Activated CD8-positive, alpha-beta T cell treated with anti-CD3 and anti-CD28 coated beads, Interleukin-2, amount 10 ng/mL, durations not matched to agents 7 days and 5 days (primary cell): ENCODE measurements around the gene CASP2. TPM values are rescaled to one million over a fixed set of nuclear protein-coding genes. Genes with fewer than 3 reads are reported as not detected.
"Not testable (repeated sequence)": the region's sequence is repeated elsewhere in the genome, so short reads cannot be mapped to it uniquely, and the experiment has no call there.

Experiments used
- ATAC-seq: fragments of 150-1000 bp; cut with Tn5 transposase; one replicate; pipeline ENCODE4 v1.10.0; 2021; ENCODE audit warnings: moderate library complexity
- CTCF ChIA-PET: fragments of 350-600 bp; sonication (Branson Sonifier 250); formaldehyde crosslinking; loops from one replicate; lab custom pipeline; 2021; ENCODE audit warnings: antibody characterized with exemption; lab: Charles Lee
- POLR2A ChIA-PET: fragments of 350-600 bp; sonication (Branson Sonifier 250); formaldehyde crosslinking; loops from one replicate; lab custom pipeline; 2021; ENCODE audit warnings: antibody characterized with exemption; lab: Charles Lee
- DNase-seq: peaks from one replicate; pipeline ENCODE4 v3.0.0-alpha.2; 2020
- H3K27ac Mint-ChIP-seq: one replicate; pipeline ENCODE4 v1.8.0; 2021; ENCODE audit warnings: mild to moderate bottlenecking, mixed read lengths
- H3K27me3 Mint-ChIP-seq: one replicate; pipeline ENCODE4 v1.8.0; 2021; ENCODE audit warnings: low read depth, mixed read lengths
- H3K36me3 Mint-ChIP-seq: one replicate; pipeline ENCODE4 v1.8.0; 2021; ENCODE audit warnings: low read depth, mixed read lengths
- H3K4me1 Mint-ChIP-seq: one replicate; pipeline ENCODE4 v1.8.0; 2021; ENCODE audit warnings: low read depth, mixed read lengths
- H3K4me3 Mint-ChIP-seq: one replicate; pipeline ENCODE4 v1.8.0; 2021; ENCODE audit warnings: mild to moderate bottlenecking, mixed read lengths
- H3K9me3 Mint-ChIP-seq: one replicate; pipeline ENCODE4 v1.8.0; 2022; ENCODE audit warnings: mixed read lengths; ENCODE audit not compliant: insufficient read depth
- total RNA-seq, 2 experiments: library from RNA; stranded (reverse); gene quantifications; one replicate each; pipeline ENCODE4 v1.2.3, GENCODE V29; 2021

Gene CASP2
- total RNA-seq, 2 experiments from 2014 or later: 111 to 115 TPM

GRCh38 chr7:143282124-143282523 is 6.0 kb upstream of the CASP2 start:
- DNase-seq (no peak), ATAC-seq (no peak)
- peaks cover 4% of the 10 kb centered on the region for H3K9me3 Mint-ChIP-seq
- peaks cover 6% of the 10 kb centered on the region for H3K36me3 Mint-ChIP-seq
- CTCF ChIA-PET: interaction anchor here (1.0 to 3.3 kb wide), 7 partner anchors 17 to 98 kb away, joined by 3 to 36 read pairs (median 4); partner anchors contain the start of gene GSTK1
- no peaks in the 10 kb centered on the region for H3K27me3 Mint-ChIP-seq
- H3K27ac Mint-ChIP-seq: no peak overlapping the region
- POLR2A ChIA-PET: no interaction called here
- peaks cover 51% of the 10 kb centered on the region for H3K4me1 Mint-ChIP-seq
- no peak overlapping the region for H3K4me3 Mint-ChIP-seq

- POLR2A ChIA-PET: interaction anchor here (1.9 kb wide), 1 partner anchor 20 kb away, joined by 4 read pairs; the partner anchor contains the start of gene GSTK1
- DNase-seq: no peak
- no peaks in the 10 kb centered on the region for H3K27me3 Mint-ChIP-seq
- CTCF ChIA-PET: interaction anchor here (1.0 to 1.9 kb wide), 7 partner anchors 16 to 97 kb away, joined by 3 to 16 read pairs (median 4); partner anchors contain the start of gene GSTK1
- peaks cover 12% of the 10 kb centered on the region for H3K9me3 Mint-ChIP-seq
- peaks cover 61% of the 10 kb centered on the region for H3K4me1 Mint-ChIP-seq
- H3K4me3 Mint-ChIP-seq: no peak overlapping the region
- H3K36me3 Mint-ChIP-seq: peaks cover 12% of the 10 kb centered on the region
- peak overlapping the region; percentile 43 for H3K27ac Mint-ChIP-seq
- ATAC-seq: no peak
Measured at GRCh38 chr7:143283381-143283780, 4.8 kb upstream of the CASP2 start.

GRCh38 chr7:143284591-143285469 is 3.3 kb upstream of the CASP2 start, which contains the start of gene TMEM139:
TSS of gene TMEM139 (plus strand) at chr7:143284958. CDS start at chr7:143285958, 1,000 bp downstream.
- CTCF ChIA-PET: interaction anchor here (1.2 to 1.9 kb wide), 2 partner anchors 14 to 44 kb away, joined by 9 to 16 read pairs; no protein-coding TSS in a partner anchor
- ATAC-seq (no peak), DNase-seq (no peak)
- H3K4me1 Mint-ChIP-seq: peaks cover 56% of the 10 kb centered on the region
- peak within 1 kb of the TSS; percentile 43 for H3K27ac Mint-ChIP-seq
- H3K27me3 Mint-ChIP-seq: no peaks in the 10 kb centered on the region
- peaks cover 24% of the 10 kb centered on the region for H3K36me3 Mint-ChIP-seq
- H3K4me3 Mint-ChIP-seq: no peak within 1 kb of the TSS
- peaks cover 12% of the 10 kb centered on the region for H3K9me3 Mint-ChIP-seq
- POLR2A ChIA-PET: interaction anchor here (1.9 kb wide), 1 partner anchor 21 kb away, joined by 4 read pairs; the partner anchor contains the start of gene GSTK1

GRCh38 chr7:143285470-143285778 is 2.7 kb upstream of the CASP2 start:
- ATAC-seq: no peak
- Mint-ChIP-seq H3K27me3 (no peaks in the 10 kb centered on the region), H3K36me3 (peaks cover 29% of the 10 kb centered on the region), H3K27ac (no peak overlapping the region), H3K4me1 (peaks cover 55% of the 10 kb centered on the region), H3K4me3 (no peak overlapping the region), H3K9me3 (peaks cover 12% of the 10 kb centered on the region)
- no peak for DNase-seq
- ChIA-PET POLR2A (no interaction called here), CTCF (no interaction called here)

- no peak overlapping the region for H3K27ac Mint-ChIP-seq
- POLR2A ChIA-PET: interaction anchor here (1.0 to 2.7 kb wide), 2 partner anchors 23 to 30 kb away, joined by 4 to 8 read pairs; partner anchors contain the start of gene GSTK1
- CTCF ChIA-PET: interaction anchor here (1.2 to 2.5 kb wide), 3 partner anchors 13 to 45 kb away, joined by 3 to 29 read pairs (median 13); partner anchors contain the start of gene GSTK1
- no peaks in the 10 kb centered on the region for H3K27me3 Mint-ChIP-seq
- H3K4me1 Mint-ChIP-seq: peaks cover 54% of the 10 kb centered on the region
- H3K36me3 Mint-ChIP-seq: peaks cover 34% of the 10 kb centered on the region
- ATAC-seq: no peak
- no peak overlapping the region for H3K4me3 Mint-ChIP-seq
- peaks cover 12% of the 10 kb centered on the region for H3K9me3 Mint-ChIP-seq
- DNase-seq: no peak
Measured at GRCh38 chr7:143285806-143286521, 2.2 kb upstream of the CASP2 start.

- Mint-ChIP-seq H3K4me1 (peaks cover 58% of the 10 kb centered on the region), H3K36me3 (peaks cover 39% of the 10 kb centered on the region), H3K4me3 (no peak overlapping the region), H3K9me3 (peaks cover 12% of the 10 kb centered on the region), H3K27ac (peak overlapping the region; percentile 39), H3K27me3 (no peaks in the 10 kb centered on the region)
- ChIA-PET POLR2A (interaction anchor here (0.6 to 2.7 kb wide), 4 partner anchors 23 to 47 kb away, joined by 3 to 8 read pairs (median 4); partner anchors contain the start of gene GSTK1), CTCF (interaction anchor here (1.1 to 2.5 kb wide), 4 partner anchors 13 to 129 kb away, joined by 3 to 29 read pairs (median 8); partner anchors contain the start of gene GSTK1)
- ATAC-seq: no peak
- no peak for DNase-seq
Measured at GRCh38 chr7:143286522-143286890, 1.6 kb upstream of the CASP2 start.

- H3K27ac Mint-ChIP-seq: peak overlapping the region; percentile 94
- peak overlapping the region; percentile 93 for H3K4me3 Mint-ChIP-seq
- peaks cover 46% of the 10 kb centered on the region for H3K36me3 Mint-ChIP-seq
- DNase-seq (no peak), ATAC-seq (no peak)
- ChIA-PET POLR2A (interaction anchor here (0.6 to 2.7 kb wide), 14 partner anchors 8 to 120 kb away, joined by 3 to 17 read pairs (median 5); partner anchors contain the start of gene GSTK1), CTCF (interaction anchor here (1.0 to 2.5 kb wide), 13 partner anchors 8 to 128 kb away, joined by 3 to 29 read pairs (median 5); partner anchors contain the start of gene GSTK1)
- H3K9me3 Mint-ChIP-seq: peaks cover 12% of the 10 kb centered on the region
- no peaks in the 10 kb centered on the region for H3K27me3 Mint-ChIP-seq
- H3K4me1 Mint-ChIP-seq: peaks cover 56% of the 10 kb centered on the region
Measured at GRCh38 chr7:143287339-143287934, 714 bp upstream of the CASP2 start.

- H3K36me3 Mint-ChIP-seq: peaks cover 57% of the 10 kb centered on the region
- CTCF ChIA-PET: interaction anchor here (1.2 to 2.5 kb wide), 4 partner anchors 8 to 48 kb away, joined by 4 to 29 read pairs (median 12); no protein-coding TSS in a partner anchor
- DNase-seq (no peak), ATAC-seq (no peak)
- peaks cover 12% of the 10 kb centered on the region for H3K9me3 Mint-ChIP-seq
- H3K4me1 Mint-ChIP-seq: peaks cover 55% of the 10 kb centered on the region
- peak overlapping the region; percentile 93 for H3K4me3 Mint-ChIP-seq
- POLR2A ChIA-PET: interaction anchor here (0.6 to 2.7 kb wide), 11 partner anchors 11 to 1548 kb away, joined by 3 to 17 read pairs (median 6); partner anchors contain the start of gene GSTK1
- no peaks in the 10 kb centered on the region for H3K27me3 Mint-ChIP-seq
- peak overlapping the region; percentile 86 for H3K27ac Mint-ChIP-seq
Measured at GRCh38 chr7:143288836-143289235, 685 bp downstream of the CASP2 start.

GRCh38 chr7:143289421-143289820 is 1.3 kb downstream of the CASP2 start:
- ChIA-PET POLR2A (interaction anchor here (0.8 to 1.4 kb wide), 3 partner anchors 10 to 26 kb away, joined by 3 to 6 read pairs (median 4); partner anchors contain the start of gene GSTK1), CTCF (interaction anchor here (0.6 to 13.9 kb wide), 7 partner anchors 10 to 86 kb away, joined by 3 to 274 read pairs (median 3); no protein-coding TSS in a partner anchor)
- DNase-seq (no peak), ATAC-seq (no peak)
- Mint-ChIP-seq H3K27ac (peak overlapping the region; percentile 86), H3K27me3 (no peaks in the 10 kb centered on the region), H3K36me3 (peaks cover 63% of the 10 kb centered on the region), H3K4me1 (peaks cover 55% of the 10 kb centered on the region), H3K9me3 (peaks cover 12% of the 10 kb centered on the region), H3K4me3 (peak overlapping the region; percentile 93)

- Mint-ChIP-seq H3K9me3 (peaks cover 12% of the 10 kb centered on the region), H3K27ac (peak overlapping the region; percentile 86), H3K4me3 (peak overlapping the region; percentile 93), H3K4me1 (peaks cover 55% of the 10 kb centered on the region), H3K36me3 (peaks cover 68% of the 10 kb centered on the region)
- not testable (repeated sequence) for H3K27me3 Mint-ChIP-seq, DNase-seq, ATAC-seq
- ChIA-PET POLR2A (interaction anchor here (0.8 to 1.4 kb wide), 4 partner anchors 10 to 27 kb away, joined by 3 to 6 read pairs (median 4); partner anchors contain the start of gene GSTK1), CTCF (interaction anchor here (0.9 to 13.9 kb wide), 6 partner anchors 9 to 86 kb away, joined by 3 to 274 read pairs (median 4); no protein-coding TSS in a partner anchor)
Measured at GRCh38 chr7:143289888-143290287, 1.7 kb downstream of the CASP2 start.
